K562 treated with DMSO at 1 percent for 48 hours (cell line): Measurements from ENCODE around the gene PEPD. TPM values are rescaled to one million over a fixed set of nuclear protein-coding genes. Genes with fewer than 3 reads are reported as not detected.

Experiments used
- total RNA-seq: library from RNA; unstranded; fragments of 300-600 nt; gene quantifications from 2 replicates; pipeline ENCODE4 v1.2.3, GENCODE V29; 2022; ENCODE audit warnings: low replicate concordance; ENCODE audit errors: extremely low read depth

Gene PEPD
- not detected in 2 replicates for total RNA-seq

DNA sequence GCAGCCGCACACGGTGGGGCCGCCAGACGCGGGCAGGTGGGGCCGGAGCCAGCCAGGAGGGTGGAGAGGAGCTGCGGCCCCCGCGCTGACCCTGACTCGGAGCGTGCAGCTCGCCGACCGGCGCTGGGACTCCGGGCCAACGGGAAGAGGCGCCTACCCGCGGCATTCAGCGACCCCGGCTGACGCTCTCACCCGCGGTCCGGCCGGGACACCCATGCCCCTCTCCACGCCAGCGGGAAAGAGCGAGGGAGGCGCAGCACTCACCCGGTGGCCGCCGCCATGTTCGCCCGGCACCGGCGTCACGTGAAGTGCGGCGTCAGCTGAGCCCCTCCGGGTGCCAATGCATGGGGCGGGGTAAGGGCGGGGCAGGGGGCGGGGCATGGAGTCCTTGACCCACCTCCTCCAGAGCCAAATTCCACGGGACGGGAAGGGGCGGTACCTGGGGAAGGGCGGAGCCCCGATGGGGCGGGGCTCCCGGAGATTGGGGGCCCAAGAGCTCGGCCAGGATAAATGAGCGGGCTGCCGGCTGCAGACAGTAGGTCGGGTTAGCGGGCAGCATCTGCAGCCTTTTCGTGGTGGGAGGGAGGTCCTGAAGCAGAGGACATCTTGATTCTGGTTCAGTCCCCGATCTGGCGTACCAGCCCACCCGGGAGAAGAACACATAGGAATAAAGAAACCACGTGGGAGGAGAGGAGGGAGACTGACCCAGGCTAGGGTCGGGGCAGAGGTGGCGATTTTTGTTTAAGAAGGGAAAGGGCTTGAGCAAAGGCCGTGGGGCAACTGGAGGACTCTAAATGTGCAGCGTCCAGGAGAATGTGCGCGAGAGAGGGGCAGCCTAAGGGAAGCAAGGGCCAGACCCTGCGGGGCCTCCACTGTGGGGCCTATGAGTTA is at the start of gene PEPD:
Gene PEPD (minus strand): TSS at position 312 of the 891 bp plus-strand sequence. CDS start 31 bp downstream, at position 281.

DNA sequence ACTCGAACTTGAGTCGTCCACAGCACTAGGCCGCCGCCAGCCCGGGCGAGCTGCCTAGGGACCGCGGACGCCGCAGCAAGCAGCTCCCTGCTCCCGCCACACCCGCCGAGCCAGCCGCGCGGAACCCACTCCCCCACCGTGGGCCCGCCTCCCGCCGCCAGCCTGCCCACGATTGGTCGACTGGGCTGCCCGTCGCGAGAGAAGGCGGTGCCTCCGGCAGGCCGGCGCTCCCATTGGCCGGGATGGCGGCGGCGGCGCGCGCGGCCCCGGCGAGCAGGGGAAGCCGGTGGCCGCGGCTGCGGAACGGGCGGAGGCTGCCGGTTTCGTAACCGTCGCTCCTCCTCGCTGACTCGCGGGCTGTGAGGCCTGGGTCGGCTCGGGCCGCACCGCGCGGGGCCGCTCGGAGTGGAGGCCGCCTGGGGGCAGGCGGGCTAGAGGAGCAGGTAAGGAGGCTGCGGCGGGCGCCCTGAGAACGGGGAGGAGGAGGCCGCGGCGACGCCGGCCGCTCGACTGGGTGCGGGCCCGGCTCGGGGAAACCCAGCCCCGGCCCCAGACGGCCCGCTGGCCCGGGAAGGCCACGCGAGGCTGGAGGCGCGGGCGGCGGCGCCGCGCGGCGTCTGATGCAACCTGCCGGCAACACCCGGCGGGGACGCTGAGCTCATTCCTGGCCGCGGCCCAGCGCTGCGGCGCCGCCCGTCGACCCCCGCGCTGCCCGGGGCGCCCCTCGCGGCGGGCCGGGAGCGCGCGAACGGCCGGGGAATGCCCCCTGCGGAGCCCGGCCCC is 147.9 kb downstream of the PEPD start, which contains the start of gene CEBPG:
Gene CEBPG (plus strand): TSS at position 257 of the 783 bp plus-strand sequence. CDS start 5,531 bp downstream, outside the sequence.

Other genes starting within 250 kb of the PEPD start
- not detected in 2 replicates for gene CEBPA, start 219.3 kb downstream of the PEPD start, total RNA-seq
- gene CEBPG, start 148.1 kb downstream of the PEPD start, total RNA-seq: not detected in 2 replicates
- gene CHST8, start 100.2 kb upstream of the PEPD start, total RNA-seq: not detected in 2 replicates